Measurements from ENCODE around the gene PTPRM. TPM values are rescaled to one million over a fixed set of nuclear protein-coding genes. Genes with fewer than 3 reads are reported as not detected.

The PTPRM gene
- total RNA-seq, 4 donors from 2014 or later = 62.7 to 94.0 (median 76.0) TPM

- H3K36me3 ChIP-seq = peaks cover 0 to 3% (median 0%) of the 10 kb centered on the region in 4 donors
- WGBS = 83% methylated on average over 4 of the region's 4 CpGs
- no peak overlapping the region for H3K27ac ChIP-seq (replicated peaks in 1 of 4)
- H3K27me3 ChIP-seq = no peaks in the 10 kb centered on the region
- intact Hi-C loops (cut with DNase I) = no loop called here
- TF ChIP-seq, protein P1, sequence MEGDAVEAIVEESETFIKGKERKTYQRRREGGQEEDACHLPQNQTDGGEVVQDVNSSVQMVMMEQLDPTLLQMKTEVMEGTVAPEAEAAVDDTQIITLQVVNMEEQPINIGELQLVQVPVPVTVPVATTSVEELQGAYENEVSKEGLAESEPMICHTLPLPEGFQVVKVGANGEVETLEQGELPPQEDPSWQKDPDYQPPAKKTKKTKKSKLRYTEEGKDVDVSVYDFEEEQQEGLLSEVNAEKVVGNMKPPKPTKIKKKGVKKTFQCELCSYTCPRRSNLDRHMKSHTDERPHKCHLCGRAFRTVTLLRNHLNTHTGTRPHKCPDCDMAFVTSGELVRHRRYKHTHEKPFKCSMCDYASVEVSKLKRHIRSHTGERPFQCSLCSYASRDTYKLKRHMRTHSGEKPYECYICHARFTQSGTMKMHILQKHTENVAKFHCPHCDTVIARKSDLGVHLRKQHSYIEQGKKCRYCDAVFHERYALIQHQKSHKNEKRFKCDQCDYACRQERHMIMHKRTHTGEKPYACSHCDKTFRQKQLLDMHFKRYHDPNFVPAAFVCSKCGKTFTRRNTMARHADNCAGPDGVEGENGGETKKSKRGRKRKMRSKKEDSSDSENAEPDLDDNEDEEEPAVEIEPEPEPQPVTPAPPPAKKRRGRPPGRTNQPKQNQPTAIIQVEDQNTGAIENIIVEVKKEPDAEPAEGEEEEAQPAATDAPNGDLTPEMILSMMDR (IDR thresholded peaks at IDR 0.05) = no peak
- TF ChIP-seq POLR2A (IDR thresholded peaks at IDR 0.05; ENCODE audit: low read depth) = no peak
- no peak for TF ChIP-seq EP300 (IDR thresholded peaks at IDR 0.05)
- no peak for TF ChIP-seq POLR2AphosphoS5 (IDR thresholded peaks at IDR 0.05)
- H3K9me3 ChIP-seq = no peaks in the 10 kb centered on the region
- no peak for DNase-seq (ENCODE audit: extremely low spot score)
- H3K4me3 ChIP-seq = no peak overlapping the region
- peaks cover 0 to 9% (median 0%) of the 10 kb centered on the region in 4 donors for H3K4me1 ChIP-seq
These were observed 410.8 kb downstream of the PTPRM start for GRCh38 chr18:7977897-7978296.

- intact Hi-C loops (cut with DNase I) = no loop called here
- WGBS = 95% methylated on average over 4 of the region's 4 CpGs
- Histone ChIP-seq H3K27me3 (no peaks in the 10 kb centered on the region), H3K4me1 (peaks cover 0 to 13% (median 0%) of the 10 kb centered on the region in 4 donors), H3K27ac (replicated peaks in 1 of 4) (no peak overlapping the region), H3K4me3 (no peak overlapping the region), H3K36me3 (peaks cover 0 to 3% (median 0%) of the 10 kb centered on the region in 4 donors), H3K9me3 (no peaks in the 10 kb centered on the region)
- DNase-seq (ENCODE audit: extremely low spot score) = no peak
- no peak for TF ChIP-seq POLR2AphosphoS5 (IDR thresholded peaks at IDR 0.05)
These were observed 411.7 kb downstream of the PTPRM start for GRCh38 chr18:7978834-7979233.

DNA sequence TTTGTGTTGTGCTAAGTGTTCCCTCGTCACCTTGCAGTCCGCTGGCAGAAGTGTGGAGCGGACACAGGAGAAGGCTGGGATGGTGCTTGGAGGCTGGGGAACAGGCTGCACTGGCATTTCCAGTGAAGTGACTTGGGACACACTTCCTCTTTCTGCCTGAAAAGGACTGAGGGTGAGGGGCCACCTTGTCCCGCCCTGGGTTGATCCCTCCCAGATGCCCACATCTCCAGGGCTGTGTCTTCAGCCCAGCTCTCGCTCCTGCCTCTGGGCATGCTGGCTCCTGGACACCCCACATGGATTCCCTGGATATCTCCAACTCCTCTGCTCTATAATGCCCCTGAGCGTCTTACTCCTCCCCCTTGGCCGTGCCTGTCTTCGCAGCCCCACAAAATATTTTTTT, 412.6 kb downstream of the PTPRM start:
- TF ChIP-seq, protein P1 (IDR thresholded peaks at IDR 0.05) = no peak
- no peak for TF ChIP-seq POLR2AphosphoS5 (IDR thresholded peaks at IDR 0.05)
- TF ChIP-seq EP300 (IDR thresholded peaks at IDR 0.05) = no peak
- TF ChIP-seq POLR2A (IDR thresholded peaks at IDR 0.05; ENCODE audit: low read depth) = no peak
- no peak overlapping the region for H3K27ac ChIP-seq (replicated peaks in 1 of 4)
- H3K27me3 ChIP-seq = no peaks in the 10 kb centered on the region
- H3K4me3 ChIP-seq = no peak overlapping the region
- no peak for DNase-seq (ENCODE audit: extremely low spot score)
- no peaks in the 10 kb centered on the region for H3K9me3 ChIP-seq
- H3K36me3 ChIP-seq = peaks cover 0 to 3% (median 0%) of the 10 kb centered on the region in 4 donors
- intact Hi-C loops (cut with DNase I) = no loop called here
- H3K4me1 ChIP-seq = peaks cover 0 to 14% (median 0%) of the 10 kb centered on the region in 4 donors
- WGBS = 95% methylated on average over 8 of the region's 8 CpGs

- 97% methylated on average over 3 of the region's 3 CpGs for WGBS
These were observed 413.0 kb downstream of the PTPRM start for GRCh38 chr18:7980136-7980535.

DNA sequence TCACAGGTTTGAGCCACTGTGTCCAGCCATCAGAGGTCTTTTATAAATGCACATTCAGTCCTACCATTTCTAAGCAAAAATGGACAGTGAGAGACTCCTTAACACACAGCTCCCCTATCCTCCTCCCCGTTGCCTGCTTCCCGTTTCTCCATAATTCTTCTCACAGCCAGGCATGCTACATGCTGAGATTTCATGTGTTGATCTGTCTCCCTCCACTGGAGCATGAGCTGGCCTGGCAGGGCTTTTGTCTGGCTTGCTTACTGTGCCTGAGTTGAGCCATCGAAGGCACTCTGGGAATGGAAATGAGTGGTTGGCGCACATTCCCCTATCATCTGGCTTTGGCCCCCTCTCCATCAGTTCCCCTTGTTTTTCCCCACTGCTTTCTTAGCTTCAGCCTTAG, 413.5 kb downstream of the PTPRM start:
- TF ChIP-seq POLR2AphosphoS5 (IDR thresholded peaks at IDR 0.05) = no peak
- TF ChIP-seq POLR2A (IDR thresholded peaks at IDR 0.05; ENCODE audit: low read depth) = no peak
- TF ChIP-seq EP300 (IDR thresholded peaks at IDR 0.05) = no peak
- TF ChIP-seq, protein P1 (IDR thresholded peaks at IDR 0.05) = no peak
- no peaks in the 10 kb centered on the region for H3K27me3 ChIP-seq
- no peak overlapping the region for H3K27ac ChIP-seq (replicated peaks in 1 of 4)
- H3K9me3 ChIP-seq = no peaks in the 10 kb centered on the region
- 90% methylated on average over 4 of the region's 4 CpGs for WGBS
- no peak for DNase-seq (ENCODE audit: extremely low spot score)
- peaks cover 0 to 3% (median 0%) of the 10 kb centered on the region in 4 donors for H3K36me3 ChIP-seq
- intact Hi-C loops (cut with DNase I) = no loop called here
- H3K4me1 ChIP-seq = peaks cover 0 to 14% (median 0%) of the 10 kb centered on the region in 4 donors
- no peak overlapping the region for H3K4me3 ChIP-seq

More at GRCh38 chr18:7980136-7980535, 413.0 kb downstream of the PTPRM start:
- no peaks in the 10 kb centered on the region for H3K9me3 ChIP-seq
- intact Hi-C loops (cut with DNase I) = no loop called here
- no peak overlapping the region for H3K4me3 ChIP-seq
- TF ChIP-seq POLR2AphosphoS5 (IDR thresholded peaks at IDR 0.05) (no peak), POLR2A (IDR thresholded peaks at IDR 0.05; ENCODE audit: low read depth) (no peak), EP300 (IDR thresholded peaks at IDR 0.05) (no peak)
- TF ChIP-seq, protein P1 (IDR thresholded peaks at IDR 0.05) = no peak
- peaks cover 0 to 14% (median 0%) of the 10 kb centered on the region in 4 donors for H3K4me1 ChIP-seq
- no peaks in the 10 kb centered on the region for H3K27me3 ChIP-seq
- H3K27ac ChIP-seq (replicated peaks in 1 of 4) = no peak overlapping the region
- peaks cover 0 to 3% (median 0%) of the 10 kb centered on the region in 4 donors for H3K36me3 ChIP-seq
- no peak for DNase-seq (ENCODE audit: extremely low spot score)

All from esophagus muscularis mucosa (tissue), 4 donors.